ENCODE results near the gene OXCT1.
"Not testable (repeated sequence)": the region's sequence is repeated elsewhere in the genome, so short reads cannot be mapped to it uniquely, and the experiment has no call there.

OXCT1 gene

GRCh38 chr5:41728281-41728680, 141.9 kb downstream of the OXCT1 start:
- in situ Hi-C loops (cut with MboI; ENCODE audit: low sequenced_read_pairs) = no loop called here

GRCh38 chr5:41722359-41722950, 147.8 kb downstream of the OXCT1 start:
- in situ Hi-C loops (cut with MboI; ENCODE audit: low sequenced_read_pairs) = no loop called here

DNA sequence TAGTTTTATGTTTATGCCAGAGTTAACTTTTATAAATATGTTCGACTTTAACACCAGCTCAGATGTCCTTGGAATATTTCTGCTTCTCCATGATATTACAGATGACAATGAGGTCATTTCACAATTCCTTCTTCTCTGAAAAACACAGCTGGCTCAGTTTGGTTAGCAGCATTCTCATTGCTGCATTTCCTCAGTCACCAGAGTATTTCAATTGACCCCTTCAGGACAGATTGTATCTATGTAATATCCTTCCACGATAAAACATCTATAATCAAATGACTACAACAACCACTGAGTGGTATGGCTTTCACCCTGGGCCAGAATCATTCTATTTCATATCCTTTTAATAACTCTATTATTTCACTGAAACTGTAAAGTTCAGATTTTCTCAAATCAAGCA, 148.7 kb downstream of the OXCT1 start:
- in situ Hi-C loops (cut with MboI; ENCODE audit: low sequenced_read_pairs) = no loop called here

DNA sequence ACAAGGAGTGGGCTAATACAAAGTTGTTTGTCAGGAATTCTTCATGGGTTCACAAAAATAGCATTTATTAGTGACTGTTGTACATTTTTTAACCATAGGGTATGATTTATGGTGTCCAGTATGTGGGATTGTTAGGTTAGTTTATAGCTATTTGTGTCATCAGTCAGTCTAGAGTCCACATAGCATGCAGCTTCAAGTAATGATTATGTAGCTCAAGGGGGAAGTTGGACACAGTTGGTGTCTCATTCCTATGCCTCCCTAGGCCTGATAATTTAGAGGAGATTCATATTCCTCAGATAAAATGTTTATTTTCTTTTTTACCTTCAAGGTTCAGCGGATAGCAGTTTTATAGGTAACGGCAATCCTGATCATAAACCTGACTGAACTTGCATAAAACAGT, 153.8 kb downstream of the OXCT1 start:
- in situ Hi-C loops (cut with MboI; ENCODE audit: low sequenced_read_pairs) = no loop called here

GRCh38 chr5:41714446-41714845, 155.8 kb downstream of the OXCT1 start:
- in situ Hi-C loops (cut with MboI; ENCODE audit: low sequenced_read_pairs) = not testable (repeated sequence)

- in situ Hi-C loops (cut with MboI; ENCODE audit: low sequenced_read_pairs) = no loop called here
These were observed 161.7 kb downstream of the OXCT1 start for GRCh38 chr5:41708604-41708940.

GRCh38 chr5:41707853-41708603, 162.2 kb downstream of the OXCT1 start:
- in situ Hi-C loops (cut with MboI; ENCODE audit: low sequenced_read_pairs) = no loop called here

- in situ Hi-C loops (cut with MboI; ENCODE audit: low sequenced_read_pairs) = no loop called here
These were observed 174.2 kb downstream of the OXCT1 start for GRCh38 chr5:41695920-41696582.

- in situ Hi-C loops (cut with MboI; ENCODE audit: low sequenced_read_pairs) = no loop called here
These were observed 183.5 kb downstream of the OXCT1 start for GRCh38 chr5:41686767-41687166.

DNA sequence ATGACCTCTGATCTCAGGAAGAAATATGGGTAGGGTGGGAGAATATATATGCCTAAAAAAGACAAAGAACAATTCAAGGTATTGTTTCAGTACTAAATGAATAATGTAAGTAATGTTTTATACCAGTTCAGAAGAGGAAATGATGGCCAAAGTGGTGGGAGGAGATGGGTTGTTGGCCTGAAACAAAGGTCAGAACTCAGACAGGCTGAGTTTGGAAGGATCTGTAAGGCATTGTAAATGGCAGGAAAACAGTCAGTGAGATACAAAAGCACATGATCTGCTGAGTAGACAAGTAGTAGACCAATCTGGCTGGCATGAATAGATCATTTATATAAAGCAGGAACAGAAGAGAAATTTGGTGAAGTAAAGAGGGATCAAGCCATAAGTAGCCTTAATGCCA, 184.0 kb downstream of the OXCT1 start:
- in situ Hi-C loops (cut with MboI; ENCODE audit: low sequenced_read_pairs) = no loop called here

DNA sequence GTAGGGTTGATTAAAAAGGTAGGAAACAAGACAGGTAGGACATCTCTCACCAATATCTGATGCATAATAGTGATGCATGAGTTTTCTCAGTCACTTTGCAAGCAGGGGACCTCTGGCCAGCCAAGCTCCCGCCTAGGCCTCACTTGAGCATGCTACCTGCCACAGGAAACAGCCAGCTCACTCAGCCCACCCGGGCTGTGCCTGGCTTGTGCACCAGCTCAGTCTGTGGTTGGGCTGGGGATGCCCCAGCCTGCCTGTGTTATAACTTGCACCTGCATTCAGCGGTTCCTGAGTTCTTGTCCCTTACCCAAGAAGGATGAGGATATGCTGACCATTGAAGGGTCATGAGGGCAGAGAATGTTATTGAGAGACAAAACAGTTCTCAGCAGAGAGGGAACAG, 187.0 kb downstream of the OXCT1 start:
- in situ Hi-C loops (cut with MboI; ENCODE audit: low sequenced_read_pairs) = no loop called here

GRCh38 chr5:41682641-41683040, 187.6 kb downstream of the OXCT1 start:
- in situ Hi-C loops (cut with MboI; ENCODE audit: low sequenced_read_pairs) = no loop called here

DNA sequence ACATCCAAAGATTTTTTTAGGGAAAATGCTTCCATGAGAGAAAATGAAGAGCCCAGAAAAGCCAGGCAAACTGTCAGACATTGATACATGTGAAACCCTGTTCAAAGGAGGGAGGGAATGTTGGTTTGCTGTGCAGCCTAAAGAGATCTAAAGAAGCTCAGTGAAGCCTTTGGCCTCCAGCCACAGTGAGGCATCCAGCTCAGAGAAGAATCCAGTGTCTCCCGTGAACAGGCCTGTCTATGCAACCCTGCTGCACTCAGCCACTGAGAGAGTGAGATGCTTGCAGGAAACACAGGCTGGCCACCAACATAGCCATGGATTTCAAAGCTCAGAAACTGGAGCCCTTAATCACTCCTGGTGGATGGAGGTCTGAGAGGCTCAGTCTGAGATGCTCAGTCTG, 188.4 kb downstream of the OXCT1 start:
- in situ Hi-C loops (cut with MboI; ENCODE audit: low sequenced_read_pairs) = no loop called here
